PFSK-1 (cell line): ENCODE data around the gene SATB2.

Experiments used
- POLR2AphosphoS5 ChIP-seq: IDR thresholded peaks from 2 replicates; pipeline ENCODE4 v1.6.1; 2012; ENCODE audit warnings: low read depth, mild to moderate bottlenecking, control low read depth, low read length, moderate library complexity
- SIN3A ChIP-seq: IDR thresholded peaks from 2 replicates; pipeline ENCODE4 v1.6.1; 2012; ENCODE audit warnings: mild to moderate bottlenecking, low read length, moderate library complexity, borderline replicate concordance; ENCODE audit not compliant: insufficient read depth
- TAF1 ChIP-seq: IDR thresholded peaks from 2 replicates; pipeline ENCODE4 v1.6.1; 2012; ENCODE audit warnings: low read length, control low read depth, borderline replicate concordance; ENCODE audit not compliant: insufficient read depth

DNA sequence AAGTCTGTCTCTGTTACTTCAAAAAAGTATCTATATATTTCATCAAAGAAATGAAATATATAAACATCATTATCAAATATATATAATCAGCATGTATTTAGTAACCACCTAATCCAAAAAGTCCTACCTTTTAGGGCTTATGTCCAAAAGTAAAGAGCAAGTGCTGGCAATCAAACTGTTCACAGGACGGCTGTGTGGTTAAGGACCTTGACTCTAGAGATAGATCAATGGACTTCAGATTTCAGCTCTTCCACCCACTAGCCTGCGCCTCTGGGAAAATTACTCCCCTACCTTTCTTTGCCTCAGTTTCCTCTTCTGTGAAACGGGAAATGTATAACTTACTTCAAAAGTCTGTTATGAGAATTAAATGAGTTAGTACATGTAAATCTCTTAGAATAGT is 29.4 kb downstream of the SATB2 start:
- TF ChIP-seq SIN3A (no peak), POLR2AphosphoS5 (no peak), TAF1 (no peak)
